Gastroesophageal sphincter (tissue), 4 donors: ENCODE measurements around the gene WFDC6. TPM values are rescaled to one million over a fixed set of nuclear protein-coding genes. Genes with fewer than 3 reads are reported as not detected.
"Not testable (repeated sequence)": the region's sequence is repeated elsewhere in the genome, so short reads cannot be mapped to it uniquely, and the experiment has no call there.

Experiments
- ATAC-seq: fragments of 150-250 bp; one replicate; pipeline ENCODE4 v1.9.1; 2016; ENCODE audit warnings: mild to moderate bottlenecking, moderate library complexity
- H3K27ac ChIP-seq, 4 donors: fragments of 200-600 bp; sonication (generic) in 3 of 4; 1 replicate in 3 of 4; 2 replicates in 1 of 4; pipeline ENCODE4 v1.5.1; 2016 to 2019
- H3K27me3 ChIP-seq: fragments of 200-600 bp; sonication (generic); one replicate; pipeline ENCODE4 v1.5.1; 2019
- H3K36me3 ChIP-seq, 2 donors: fragments of 200-600 bp; sonication (generic); one replicate each; pipeline ENCODE4 v1.5.1; 2019; ENCODE audit warnings: control low read depth in 1 of 2
- H3K4me1 ChIP-seq, 3 donors: fragments of 200-600 bp; sonication (generic); 1 replicate in 2 of 3; 2 replicates in 1 of 3; pipeline ENCODE4 v1.5.1; 2016 to 2019; ENCODE audit warnings: control low read depth in 2 of 3
- H3K4me3 ChIP-seq, 2 donors: fragments of 200-600 bp; sonication (generic); one replicate each; pipeline ENCODE4 v1.5.1; 2019; ENCODE audit warnings: mild to moderate bottlenecking in 1 of 2, moderate library complexity in 1 of 2
- H3K9me3 ChIP-seq, 3 donors: fragments of 200-600 bp; sonication (generic); one replicate each; pipeline ENCODE4 v1.5.1; 2017 to 2019; ENCODE audit warnings: control low read depth in 2 of 3
- EP300 ChIP-seq: sonication (generic); formaldehyde crosslinking; IDR thresholded peaks from one replicate; pipeline ENCODE4 v1.6.1; 2017; ENCODE audit warnings: antibody characterized with exemption, mild to moderate bottlenecking
- POLR2A ChIP-seq, 2 donors: fragments of 450-650 bp; IDR thresholded peaks; one replicate each; pipeline ENCODE4 v1.6.1; 2017; ENCODE audit warnings: antibody characterized with exemption in 2 of 2, mild to moderate bottlenecking in 2 of 2, moderate library complexity in 1 of 2
- POLR2AphosphoS5 ChIP-seq: sonication (generic); formaldehyde crosslinking; IDR thresholded peaks from one replicate; pipeline ENCODE4 v1.6.1; 2017; ENCODE audit warnings: antibody characterized with exemption
- WGBS, 2 donors: methylation state at CpG; one replicate each; pipeline ENCODE4 v1.1.5; 2018; ENCODE audit warnings: low coverage in 1 of 2; 5-methylcytosine and 5-hydroxymethylcytosine counted together
- total RNA-seq, 4 donors: library from RNA; depleted of rRNA; stranded (reverse); fragments of >200 nt; gene quantifications; one replicate each; pipeline ENCODE4 v1.1.0, GENCODE V29; 2016
- TF ChIP-seq, protein P1 (sequence below), 4 experiments: fragments of 200-600 bp in 2 of 4; fragments of 450-650 bp in 2 of 4; sonication (generic) in 1 of 4; IDR thresholded peaks; one replicate each; pipeline ENCODE4 v1.5.1; 2017 to 2019; ENCODE audit warnings: antibody characterized with exemption in 4 of 4, mild to moderate bottlenecking in 2 of 4, moderate library complexity in 2 of 4

WFDC6 gene
- total RNA-seq: not detected

GRCh38 chr20:45539382-45539781 lies at the start of gene WFDC6:
WFDC6 (minus strand) TSS chr20:45539482; CDS start chr20:45539407, 75 bp downstream.
- no peaks in the 10 kb centered on the region for H3K9me3 ChIP-seq
- TF ChIP-seq, protein P1, sequence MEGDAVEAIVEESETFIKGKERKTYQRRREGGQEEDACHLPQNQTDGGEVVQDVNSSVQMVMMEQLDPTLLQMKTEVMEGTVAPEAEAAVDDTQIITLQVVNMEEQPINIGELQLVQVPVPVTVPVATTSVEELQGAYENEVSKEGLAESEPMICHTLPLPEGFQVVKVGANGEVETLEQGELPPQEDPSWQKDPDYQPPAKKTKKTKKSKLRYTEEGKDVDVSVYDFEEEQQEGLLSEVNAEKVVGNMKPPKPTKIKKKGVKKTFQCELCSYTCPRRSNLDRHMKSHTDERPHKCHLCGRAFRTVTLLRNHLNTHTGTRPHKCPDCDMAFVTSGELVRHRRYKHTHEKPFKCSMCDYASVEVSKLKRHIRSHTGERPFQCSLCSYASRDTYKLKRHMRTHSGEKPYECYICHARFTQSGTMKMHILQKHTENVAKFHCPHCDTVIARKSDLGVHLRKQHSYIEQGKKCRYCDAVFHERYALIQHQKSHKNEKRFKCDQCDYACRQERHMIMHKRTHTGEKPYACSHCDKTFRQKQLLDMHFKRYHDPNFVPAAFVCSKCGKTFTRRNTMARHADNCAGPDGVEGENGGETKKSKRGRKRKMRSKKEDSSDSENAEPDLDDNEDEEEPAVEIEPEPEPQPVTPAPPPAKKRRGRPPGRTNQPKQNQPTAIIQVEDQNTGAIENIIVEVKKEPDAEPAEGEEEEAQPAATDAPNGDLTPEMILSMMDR (IDR thresholded peaks at IDR 0.05): no peak
- no peak for TF ChIP-seq EP300
- no peak for TF ChIP-seq POLR2AphosphoS5
- H3K27me3 ChIP-seq: peaks cover 47% of the 10 kb centered on the region
- H3K4me1 ChIP-seq: no peaks in the 10 kb centered on the region
- ATAC-seq: no peak
- H3K36me3 ChIP-seq: no peaks in the 10 kb centered on the region
- no CpG with 5 or more reads among the region's 2 CpGs for WGBS, 2 donors
- H3K4me3 ChIP-seq: no peak within 1 kb of the TSS
- H3K27ac ChIP-seq: no peak within 1 kb of the TSS

DNA sequence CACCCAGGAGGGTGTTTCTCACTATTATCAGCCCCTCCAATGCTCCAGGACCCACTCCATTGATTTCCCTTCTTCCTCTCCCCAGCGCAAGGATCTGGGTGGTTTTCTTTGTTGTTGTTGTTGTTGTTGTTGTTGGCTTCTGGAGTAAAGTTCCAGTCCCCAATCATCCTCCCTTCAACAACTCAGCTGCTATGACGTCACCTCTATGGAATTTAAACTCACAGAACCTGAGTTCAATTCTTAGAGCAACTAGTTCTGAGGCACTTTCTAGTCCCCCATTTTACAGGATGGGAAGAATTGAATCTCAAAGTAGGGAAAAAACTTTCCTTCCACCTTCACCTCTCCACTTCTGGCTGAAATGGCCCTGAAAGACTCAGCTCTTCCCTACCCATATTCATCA lies 49.5 kb upstream of the WFDC6 start:
- Histone ChIP-seq H3K4me1 (no peaks in the 10 kb centered on the region), H3K4me3 (no peak overlapping the region), H3K9me3 (peaks cover 0 to 10% (median 0%) of the 10 kb centered on the region in 3 donors), H3K36me3 (no peaks in the 10 kb centered on the region), H3K27me3 (peaks cover 12% of the 10 kb centered on the region), H3K27ac (no peak overlapping the region)
- WGBS, 2 donors: 63% methylated on average over 2 of the region's 2 CpGs; no CpG with 5 or more reads in 1 of the 2 donors
- no peak for ATAC-seq
- TF ChIP-seq EP300: no peak
- no peak for TF ChIP-seq POLR2A (IDR thresholded peaks at IDR 0.05)
- TF ChIP-seq, protein P1 (IDR thresholded peaks at IDR 0.05): no peak
- no peak for TF ChIP-seq POLR2AphosphoS5

GRCh38 chr20:45585986-45586385 lies 46.7 kb upstream of the WFDC6 start:
- H3K27ac ChIP-seq, H3K9me3 ChIP-seq, H3K36me3 ChIP-seq, H3K4me3 ChIP-seq, H3K4me1 ChIP-seq, ATAC-seq: not testable (repeated sequence)
- WGBS, 2 donors: 67 to 69% methylated on average over 5 of the region's 5 CpGs
- peaks cover 11% of the 10 kb centered on the region for H3K27me3 ChIP-seq

- H3K36me3 ChIP-seq, H3K4me3 ChIP-seq, H3K27ac ChIP-seq, H3K4me1 ChIP-seq, ATAC-seq, H3K9me3 ChIP-seq: not testable (repeated sequence)
- H3K27me3 ChIP-seq: peaks cover 14% of the 10 kb centered on the region
- WGBS, 2 donors: 60 to 75% methylated on average over 3 to 5 of the region's 5 CpGs
These were observed 45.0 kb upstream of the WFDC6 start for GRCh38 chr20:45584294-45584693.

GRCh38 chr20:45583502-45583901 lies 44.2 kb upstream of the WFDC6 start:
- H3K27ac ChIP-seq: no peak overlapping the region
- no peaks in the 10 kb centered on the region for H3K4me1 ChIP-seq
- H3K4me3 ChIP-seq: no peak overlapping the region
- 48 to 54% methylated on average over 3 of the region's 3 CpGs for WGBS, 2 donors
- H3K36me3 ChIP-seq: no peaks in the 10 kb centered on the region
- peaks cover 16% of the 10 kb centered on the region for H3K27me3 ChIP-seq
- no peak for ATAC-seq
- no peaks in the 10 kb centered on the region for H3K9me3 ChIP-seq
- TF ChIP-seq EP300 (no peak), POLR2AphosphoS5 (no peak), POLR2A (IDR thresholded peaks at IDR 0.05) (no peak)
- TF ChIP-seq, protein P1 (IDR thresholded peaks at IDR 0.05): no peak

GRCh38 chr20:45581702-45582101 lies 42.4 kb upstream of the WFDC6 start:
- H3K27me3 ChIP-seq: peaks cover 16% of the 10 kb centered on the region
- no peaks in the 10 kb centered on the region for H3K4me1 ChIP-seq
- ATAC-seq: no peak
- H3K4me3 ChIP-seq: no peak overlapping the region
- H3K36me3 ChIP-seq: no peaks in the 10 kb centered on the region
- TF ChIP-seq, protein P1 (IDR thresholded peaks at IDR 0.05): no peak
- TF ChIP-seq POLR2A (IDR thresholded peaks at IDR 0.05) (no peak), POLR2AphosphoS5 (no peak), EP300 (no peak)
- H3K9me3 ChIP-seq: no peaks in the 10 kb centered on the region
- no peak overlapping the region for H3K27ac ChIP-seq
